H9 (cell line): ENCODE measurements around the gene NDUFS6. TPM values are rescaled to one million over a fixed set of nuclear protein-coding genes. Genes with fewer than 3 reads are reported as not detected.

Experiments used
- DNase-seq: peaks from one replicate; pipeline ENCODE4 v3.0.0-alpha.2; 2017
- H2AFZ ChIP-seq: one replicate; pipeline ENCODE4 v1.6.1; 2013; ENCODE audit warnings: mild to moderate bottlenecking, low read length, control low read depth, moderate library complexity
- H2AK5ac ChIP-seq: 2 replicates; pipeline ENCODE4 v1.6.1; 2013; ENCODE audit warnings: low read length, control low read depth, mixed read lengths; ENCODE audit not compliant: insufficient read length
- H2BK120ac ChIP-seq: one replicate; pipeline ENCODE4 v1.6.1; 2013; ENCODE audit warnings: low read depth, mild to moderate bottlenecking, low read length, control low read depth, inconsistent platforms; ENCODE audit not compliant: poor library complexity, severe bottlenecking
- H2BK12ac ChIP-seq: 2 replicates; pipeline ENCODE4 v1.6.1; 2013; ENCODE audit warnings: low read length, control low read depth, mixed read lengths, low read depth; ENCODE audit not compliant: insufficient read length
- H2BK15ac ChIP-seq: 2 replicates; pipeline ENCODE4 v1.6.1; 2013; ENCODE audit warnings: low read depth, low read length, control low read depth
- H2BK20ac ChIP-seq: one replicate; pipeline ENCODE4 v1.6.1; 2013; ENCODE audit warnings: low read depth, mild to moderate bottlenecking, low read length, control low read depth, inconsistent platforms; ENCODE audit not compliant: poor library complexity, severe bottlenecking
- H2BK5ac ChIP-seq: 2 replicates; pipeline ENCODE4 v1.6.1; 2013; ENCODE audit warnings: low read length, control low read depth, mixed read lengths; ENCODE audit not compliant: insufficient read length
- H3K14ac ChIP-seq: 2 replicates; pipeline ENCODE4 v1.6.1; 2013; ENCODE audit warnings: low read length, control low read depth; ENCODE audit not compliant: insufficient read depth
- H3K18ac ChIP-seq: 2 replicates; pipeline ENCODE4 v1.6.1; 2013; ENCODE audit warnings: low read depth, mild to moderate bottlenecking, mixed read lengths, low read length, control low read depth; ENCODE audit not compliant: insufficient read length
- H3K23ac ChIP-seq: 2 replicates; pipeline ENCODE4 v1.6.1; 2013; ENCODE audit warnings: low read length, control low read depth, mixed read lengths, low read depth; ENCODE audit not compliant: insufficient read length
- H3K23me2 ChIP-seq: 2 replicates; pipeline ENCODE4 v1.6.1; 2013; ENCODE audit warnings: low read depth, mild to moderate bottlenecking, mixed read lengths, low read length, control low read depth; ENCODE audit not compliant: insufficient read length, poor library complexity, severe bottlenecking
- H3K27ac ChIP-seq: 2 replicates; pipeline ENCODE4 v1.5.1; 2013; ENCODE audit warnings: low read length, control low read depth, mixed read lengths, low read depth; ENCODE audit not compliant: insufficient read length
- H3K27me3 ChIP-seq: 2 replicates; pipeline ENCODE4 v1.6.1; 2013; ENCODE audit warnings: low read length, control low read depth, inconsistent platforms; ENCODE audit not compliant: insufficient read depth
- H3K4ac ChIP-seq: 2 replicates; pipeline ENCODE4 v1.6.1; 2013; ENCODE audit warnings: low read depth, mild to moderate bottlenecking, control low read depth, inconsistent platforms, low read length, moderate library complexity
- H3K4me1 ChIP-seq: 2 replicates; pipeline ENCODE4 v1.6.1; 2013; ENCODE audit warnings: low read length, control low read depth, inconsistent platforms; ENCODE audit not compliant: insufficient read depth
- H3K4me2 ChIP-seq: 2 replicates; pipeline ENCODE4 v1.6.1; 2013; ENCODE audit warnings: low read length, control low read depth, mixed read lengths; ENCODE audit not compliant: insufficient read length, insufficient read depth
- H3K56ac ChIP-seq: 2 replicates; pipeline ENCODE4 v1.6.1; 2013; ENCODE audit warnings: low read depth, mild to moderate bottlenecking, mixed read lengths, low read length, control low read depth; ENCODE audit not compliant: insufficient read length
- H3K79me1 ChIP-seq: 2 replicates; pipeline ENCODE4 v1.6.1; 2013; ENCODE audit warnings: low read depth, mild to moderate bottlenecking, moderate library complexity, low read length, control low read depth, inconsistent platforms; ENCODE audit not compliant: insufficient read depth, poor library complexity, severe bottlenecking
- H3K79me2 ChIP-seq: 2 replicates; pipeline ENCODE4 v1.6.1; 2013; ENCODE audit warnings: low read length, control low read depth, inconsistent platforms; ENCODE audit not compliant: insufficient read depth
- H3K9ac ChIP-seq: 2 replicates; pipeline ENCODE4 v1.6.1; 2013; ENCODE audit warnings: low read length, control low read depth, mixed read lengths; ENCODE audit not compliant: insufficient read length; ENCODE audit errors: extremely low read depth
- H3K9me3 ChIP-seq: one replicate; pipeline ENCODE4 v1.6.1; 2013; ENCODE audit warnings: low read depth, low read length, inconsistent platforms; ENCODE audit not compliant: control insufficient read depth
- H3T11ph ChIP-seq: one replicate; pipeline ENCODE4 v1.6.1; 2013; ENCODE audit warnings: mild to moderate bottlenecking, low read length, control low read depth, inconsistent platforms
- H4K20me1 ChIP-seq: one replicate; pipeline ENCODE4 v1.6.1; 2013; ENCODE audit not compliant: control insufficient read depth, insufficient read length, insufficient read depth
- H4K5ac ChIP-seq: 2 replicates; pipeline ENCODE4 v1.6.1; 2013; ENCODE audit warnings: low read depth, mild to moderate bottlenecking, mixed read lengths, low read length, control low read depth; ENCODE audit not compliant: insufficient read length
- H4K8ac ChIP-seq: replicated peaks from 2 replicates; pipeline ENCODE4 v1.6.1; 2013; ENCODE audit warnings: low read length, control low read depth, mixed read lengths, low read depth; ENCODE audit not compliant: insufficient read length
- H4K91ac ChIP-seq: 2 replicates; pipeline ENCODE4 v1.6.1; 2013; ENCODE audit warnings: low read depth, mild to moderate bottlenecking, moderate library complexity, mixed read lengths, low read length, control low read depth; ENCODE audit not compliant: insufficient read length
- H3K27ac Mint-ChIP-seq, 3 experiments: 2 replicates in 2 of 3; 3 replicates in 1 of 3; pipeline ENCODE4 v1.8.0; 2020 to 2021; ENCODE audit warnings: mixed read lengths in 3 of 3, mild to moderate bottlenecking in 1 of 3, moderate library complexity in 1 of 3
- H3K27me3 Mint-ChIP-seq: 2 replicates; pipeline ENCODE4 v1.8.0; 2021; ENCODE audit warnings: low read depth, mild to moderate bottlenecking, moderate library complexity, mixed read lengths
- H3K36me3 Mint-ChIP-seq, 3 experiments: 2 replicates in 2 of 3; 3 replicates in 1 of 3; pipeline ENCODE4 v1.8.0; 2020 to 2021; ENCODE audit warnings: low read depth in 3 of 3, mixed read lengths in 3 of 3; ENCODE audit not compliant: insufficient read depth in 1 of 3
- H3K4me1 Mint-ChIP-seq, 2 experiments: 2 replicates each; pipeline ENCODE4 v1.8.0; 2020; ENCODE audit warnings: mixed read lengths in 2 of 2
- H3K4me3 Mint-ChIP-seq, 2 experiments: 2 replicates in 1 of 2; 3 replicates in 1 of 2; pipeline ENCODE4 v1.8.0; 2020 to 2021; ENCODE audit warnings: mild to moderate bottlenecking in 2 of 2, mixed read lengths in 2 of 2, moderate library complexity in 1 of 2
- H3K9me3 Mint-ChIP-seq, 2 experiments: 2 replicates in 1 of 2; 3 replicates in 1 of 2; pipeline ENCODE4 v1.8.0; 2020; ENCODE audit warnings: mild to moderate bottlenecking in 2 of 2, mixed read lengths in 2 of 2, moderate library complexity in 1 of 2
- CTCF ChIP-seq: fragments of 200-600 bp; sonication (generic); conservative IDR thresholded peaks from 3 replicates; pipeline ENCODE4 v1.8.0; 2021; ENCODE audit warnings: antibody characterized with exemption, mild to moderate bottlenecking
- WGBS: extraction: QIAGEN DNeasy Blood & Tissue Kit; methylation state at CpG from one replicate; pipeline ENCODE4 v1.1.7; 2013; ENCODE audit warnings: missing lambda C conversion rate, low lambda C conversion rate, mixed read lengths; ENCODE audit not compliant: insufficient read length; ENCODE audit errors: extremely low coverage; 5-methylcytosine and 5-hydroxymethylcytosine counted together
- total RNA-seq: library from RNA; stranded (reverse); gene quantifications from 2 replicates; pipeline ENCODE4 v1.2.1, GENCODE V29; 2021

Gene NDUFS6
- total RNA-seq, 1 experiment from 2014 or later = 62.5 TPM

GRCh38 chr5:1865486-1865885 is 64.3 kb downstream of the NDUFS6 start:
- Histone ChIP-seq H3K9ac (no peak overlapping the region), H2BK12ac (no peak overlapping the region), H2BK20ac (no peak overlapping the region), H3K23ac (no peak overlapping the region), H3K23me2 (no peaks in the 10 kb centered on the region), H3K27ac (no peak overlapping the region), H3K4ac (no peak overlapping the region), H3K27me3 (no peaks in the 10 kb centered on the region), H3K14ac (no peak overlapping the region), H3K4me1 (no peaks in the 10 kb centered on the region), H3K79me1 (no peaks in the 10 kb centered on the region), H3K18ac (no peak overlapping the region), H4K8ac (no peak overlapping the region), H2AFZ (no peak overlapping the region), H2BK5ac (no peak overlapping the region), H2BK15ac (no peak overlapping the region), H3K56ac (no peak overlapping the region), H3T11ph (no peak overlapping the region), H3K79me2 (no peaks in the 10 kb centered on the region), H2BK120ac (no peak overlapping the region), H2AK5ac (no peak overlapping the region), H3K4me2 (no peak overlapping the region), H4K5ac (no peak overlapping the region), H4K20me1 (no peaks in the 10 kb centered on the region), H3K9me3 (no peaks in the 10 kb centered on the region), H4K91ac (no peak overlapping the region)
- H3K4me1 Mint-ChIP-seq = peaks cover 0 to 10% of the 10 kb centered on the region in 2 experiments; a peak in 1 of 4 replicates
- H3K36me3 Mint-ChIP-seq = no peaks in the 10 kb centered on the region; a peak in 1 of 7 replicates
- TF ChIP-seq CTCF = no peak
- no peaks in the 10 kb centered on the region; a peak in 1 of 5 replicates for H3K9me3 Mint-ChIP-seq
- H3K4me3 Mint-ChIP-seq = no peak overlapping the region
- peaks cover 40% of the 10 kb centered on the region for H3K27me3 Mint-ChIP-seq
- no peak for DNase-seq
- no peak overlapping the region; a peak in 1 of 7 replicates for H3K27ac Mint-ChIP-seq
- no CpG with 5 or more reads among the region's 14 CpGs for WGBS

Other genes with a start within 250 kb of the NDUFS6 start
- gene MRPL36, start 1.6 kb upstream of the NDUFS6 start, total RNA-seq = 67.3 and 68.9 TPM in 2 replicates
- 3.2 and 3.4 TPM in 2 replicates for gene IRX4, start 81.5 kb downstream of the NDUFS6 start, total RNA-seq